Measurements from ENCODE around the gene CHRNA5.
"Not testable (repeated sequence)": the region's sequence is repeated elsewhere in the genome, so short reads cannot be mapped to it uniquely, and the experiment has no call there.

The CHRNA5 gene

DNA sequence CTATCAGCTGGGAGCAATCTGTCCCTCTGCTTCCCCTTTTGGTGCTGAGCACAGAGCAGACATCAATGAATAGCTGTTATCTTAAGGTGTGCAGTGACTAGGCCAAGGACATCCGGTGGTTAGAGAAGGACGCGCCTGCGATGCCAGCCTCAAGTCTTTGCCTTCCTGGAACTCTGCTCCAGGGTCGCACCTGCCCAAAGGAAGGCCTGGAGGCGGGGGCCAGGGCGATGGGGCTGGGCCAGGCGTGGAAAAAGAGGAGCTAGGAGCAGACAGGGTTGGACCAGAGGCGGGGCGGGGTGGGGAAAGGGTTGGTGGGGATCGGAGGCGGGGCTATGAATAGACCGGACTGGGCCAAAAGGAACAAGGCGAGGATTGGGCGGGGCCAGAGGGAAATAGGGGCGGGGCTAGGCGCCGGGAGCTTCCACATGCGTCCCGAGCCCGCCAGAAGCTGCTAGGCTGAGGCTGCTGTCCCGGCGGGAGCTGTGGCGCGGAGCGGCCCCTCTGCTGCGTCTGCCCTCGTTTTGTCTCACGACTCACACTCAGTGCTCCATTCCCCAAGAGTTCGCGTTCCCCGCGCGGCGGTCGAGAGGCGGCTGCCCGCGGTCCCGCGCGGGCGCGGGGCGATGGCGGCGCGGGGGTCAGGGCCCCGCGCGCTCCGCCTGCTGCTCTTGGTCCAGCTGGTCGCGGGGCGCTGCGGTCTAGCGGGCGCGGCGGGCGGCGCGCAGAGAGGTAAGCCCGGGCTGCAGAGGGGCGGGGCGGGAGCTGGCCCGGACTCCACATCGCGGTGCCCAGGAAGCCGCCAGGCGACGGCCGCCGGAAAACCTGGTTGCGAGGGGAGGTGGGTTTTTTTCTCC, at the start of gene CHRNA5:
TSS of gene CHRNA5 (plus strand) at position 424 of the 854 bp plus-strand sequence. CDS start at position 624, 200 bp downstream.
- DNase-seq (ENCODE audit: low spot score) = peak; percentile 52

DNA sequence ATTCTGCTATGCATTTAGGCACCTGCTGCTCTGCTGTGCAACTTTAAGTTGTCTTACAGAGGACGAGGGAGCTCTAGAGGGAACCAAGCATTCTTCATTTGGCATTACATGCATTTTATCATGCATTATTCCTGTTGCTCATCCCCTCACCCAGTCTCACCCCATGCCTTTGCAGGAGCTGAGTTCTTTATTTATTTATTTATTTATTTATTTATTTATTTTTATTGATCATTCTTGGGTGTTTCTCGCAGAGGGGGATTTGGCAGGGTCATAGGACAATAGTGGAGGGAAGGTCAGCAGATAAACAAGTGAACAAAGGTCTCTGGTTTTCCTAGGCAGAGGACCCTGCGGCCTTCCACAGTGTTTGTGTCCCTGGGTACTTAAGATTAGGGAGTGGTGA, 45.3 kb upstream of the CHRNA5 start:
- DNase-seq (ENCODE audit: low spot score) = not testable (repeated sequence)

DNA sequence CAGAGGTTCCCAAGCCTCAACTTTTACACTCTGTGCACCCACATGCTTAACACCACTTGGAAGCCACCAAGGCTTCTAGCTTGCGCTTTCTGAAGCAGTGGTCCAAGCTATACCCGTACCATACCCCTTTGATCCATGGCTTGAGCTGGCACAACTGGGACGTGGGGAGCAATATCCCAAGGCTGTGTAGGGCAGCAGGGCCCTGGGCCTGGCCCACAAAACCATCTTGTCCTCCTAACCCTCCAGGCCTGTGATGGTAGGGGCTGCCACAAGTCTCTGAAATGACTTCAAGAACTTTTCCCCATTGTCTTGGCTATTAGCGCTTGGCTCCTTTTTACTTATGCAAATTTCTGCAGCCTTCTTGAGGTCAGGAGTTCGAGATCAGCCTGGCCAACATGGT, 41.1 kb upstream of the CHRNA5 start:
- DNase-seq (ENCODE audit: low spot score) = no peak

DNA sequence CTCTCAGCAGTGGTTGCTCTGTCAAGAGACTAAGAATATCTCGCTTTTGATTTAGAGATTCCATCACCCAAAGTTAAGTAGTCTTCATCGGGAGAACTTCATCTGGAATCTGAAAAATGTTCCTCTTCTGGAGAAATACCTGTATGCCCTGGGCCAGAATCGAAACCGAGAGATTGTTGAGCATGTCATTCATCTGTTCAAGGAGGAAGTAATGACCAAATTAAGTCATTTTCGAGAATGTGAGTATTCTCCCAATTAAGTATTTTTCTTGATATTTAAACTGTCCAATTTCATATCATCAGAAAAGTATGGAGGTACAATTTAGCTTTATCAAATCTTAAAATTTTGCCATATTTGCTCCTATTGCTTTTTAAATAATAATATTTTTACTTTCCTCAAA, 38.0 kb upstream of the CHRNA5 start:
- no peak for DNase-seq (ENCODE audit: low spot score)

DNA sequence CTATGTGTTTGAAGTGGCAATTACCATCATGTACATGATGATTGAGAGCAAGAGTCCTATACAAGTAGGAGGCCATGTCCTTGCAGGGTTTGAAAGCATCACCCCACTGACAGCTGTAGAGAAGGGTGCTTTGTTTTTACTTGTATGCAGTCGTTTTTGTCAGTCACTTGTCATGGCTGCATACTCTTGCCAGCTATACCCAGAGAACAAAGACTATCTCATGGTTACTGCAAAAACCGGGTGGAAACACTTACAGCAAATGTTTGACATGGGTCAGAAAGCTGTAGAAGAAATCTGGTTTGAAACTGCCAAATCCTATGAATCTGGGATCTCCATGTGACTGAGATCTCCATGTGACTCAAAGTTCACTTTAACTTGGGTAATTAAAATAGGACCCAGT, 32.0 kb upstream of the CHRNA5 start:
- no peak for DNase-seq (ENCODE audit: low spot score)

DNA sequence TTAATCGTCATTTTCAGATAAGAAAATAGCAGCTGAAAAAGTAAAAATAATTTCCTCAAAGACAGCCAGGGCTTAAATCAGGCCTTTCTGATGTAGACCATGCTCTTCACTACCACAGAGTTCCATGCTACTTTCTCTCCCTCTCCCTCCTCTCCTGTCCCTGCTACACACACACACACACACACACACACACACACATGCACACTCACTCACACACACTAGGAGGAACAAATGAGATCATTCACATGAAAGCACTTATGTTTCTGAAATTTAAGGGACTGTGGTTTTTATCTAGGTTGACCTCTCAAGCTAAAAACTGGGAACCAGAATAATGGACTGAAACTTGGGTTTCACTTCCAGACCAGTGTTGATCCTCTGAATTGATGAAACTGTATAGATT, 29.2 kb upstream of the CHRNA5 start:
- no peak for DNase-seq (ENCODE audit: low spot score)

DNA sequence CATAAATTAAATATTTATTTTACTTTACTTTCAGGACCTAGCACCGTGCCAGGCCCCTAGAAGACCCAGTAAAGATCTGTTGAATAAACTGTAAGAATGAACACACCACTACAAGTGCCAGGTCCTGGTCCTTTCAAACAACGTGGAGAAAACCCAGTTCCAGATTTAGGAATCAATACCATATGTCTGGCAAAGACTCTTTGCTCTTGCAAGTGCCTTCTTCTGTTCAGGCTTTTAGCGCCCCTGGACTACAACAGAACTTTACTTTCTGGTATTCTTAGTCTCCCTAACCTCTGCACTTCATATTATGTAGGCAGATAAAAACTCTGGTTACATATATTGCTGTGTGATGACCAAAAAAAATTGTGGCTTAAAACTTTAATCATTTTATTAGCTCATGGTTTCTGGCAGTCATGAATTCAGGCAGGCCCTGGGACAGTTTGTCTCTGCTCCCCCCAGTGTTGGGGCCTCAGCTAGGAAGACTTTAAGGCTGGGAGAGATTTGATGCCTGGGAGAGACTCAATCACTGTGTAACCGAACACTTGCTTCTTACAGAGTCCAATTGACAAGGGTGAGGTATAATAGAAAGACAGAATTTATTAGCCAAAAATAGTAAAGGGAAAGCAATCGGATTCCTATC, 27.9 kb upstream of the CHRNA5 start:
- DNase-seq (ENCODE audit: low spot score) = no peak

DNA sequence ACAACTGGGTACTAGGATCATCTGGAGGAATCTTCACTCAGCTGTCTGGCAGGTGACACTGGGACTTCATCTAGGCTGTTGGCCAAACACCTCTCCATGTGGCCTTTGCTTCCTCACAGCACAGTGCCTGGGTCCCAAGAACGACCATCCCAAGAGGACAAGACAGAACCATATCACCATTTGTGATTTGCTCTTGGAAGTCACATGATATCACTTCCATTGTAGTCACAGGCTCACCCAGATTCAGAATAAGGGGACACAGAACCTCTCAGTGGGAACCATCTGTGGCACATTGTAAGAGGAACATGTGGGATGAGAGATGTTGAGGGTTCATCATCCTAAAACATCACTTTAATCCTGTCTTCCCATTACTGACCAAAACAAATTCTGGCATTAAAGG, 27.0 kb upstream of the CHRNA5 start:
- no peak for DNase-seq (ENCODE audit: low spot score)

DNA sequence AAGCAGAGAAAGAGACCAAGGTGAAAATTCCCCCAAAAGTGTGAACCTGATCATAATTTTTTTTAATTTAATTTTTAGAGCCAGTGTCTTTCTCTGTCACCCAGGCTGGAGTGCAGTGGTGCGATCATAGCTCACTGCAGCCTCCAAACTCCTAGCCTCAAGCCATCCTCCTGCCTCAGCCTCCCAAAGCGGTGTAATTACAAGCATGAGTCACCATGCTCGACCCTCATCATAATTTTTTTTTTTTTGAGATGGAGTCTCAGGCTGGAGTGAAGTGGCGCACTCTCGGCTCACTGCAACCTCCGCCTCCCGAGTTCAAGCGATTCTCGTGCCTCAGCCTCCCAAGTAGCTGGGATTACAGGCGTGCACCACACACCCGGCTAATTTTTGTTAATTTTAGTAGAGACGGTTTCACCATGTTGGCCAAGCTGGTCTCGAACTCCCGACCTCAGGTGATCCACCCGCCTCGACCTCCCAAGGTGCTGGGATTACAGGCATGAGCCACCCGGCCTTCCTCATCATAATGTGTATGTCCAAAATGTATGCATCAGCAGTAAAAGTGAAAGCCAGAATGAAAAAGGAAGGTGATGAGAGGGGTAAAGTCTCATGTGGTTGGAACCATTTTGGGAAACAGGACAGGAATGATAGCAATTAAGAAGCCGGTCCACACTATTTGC, 25.7 kb upstream of the CHRNA5 start:
- DNase-seq (ENCODE audit: low spot score) = not testable (repeated sequence)

DNA sequence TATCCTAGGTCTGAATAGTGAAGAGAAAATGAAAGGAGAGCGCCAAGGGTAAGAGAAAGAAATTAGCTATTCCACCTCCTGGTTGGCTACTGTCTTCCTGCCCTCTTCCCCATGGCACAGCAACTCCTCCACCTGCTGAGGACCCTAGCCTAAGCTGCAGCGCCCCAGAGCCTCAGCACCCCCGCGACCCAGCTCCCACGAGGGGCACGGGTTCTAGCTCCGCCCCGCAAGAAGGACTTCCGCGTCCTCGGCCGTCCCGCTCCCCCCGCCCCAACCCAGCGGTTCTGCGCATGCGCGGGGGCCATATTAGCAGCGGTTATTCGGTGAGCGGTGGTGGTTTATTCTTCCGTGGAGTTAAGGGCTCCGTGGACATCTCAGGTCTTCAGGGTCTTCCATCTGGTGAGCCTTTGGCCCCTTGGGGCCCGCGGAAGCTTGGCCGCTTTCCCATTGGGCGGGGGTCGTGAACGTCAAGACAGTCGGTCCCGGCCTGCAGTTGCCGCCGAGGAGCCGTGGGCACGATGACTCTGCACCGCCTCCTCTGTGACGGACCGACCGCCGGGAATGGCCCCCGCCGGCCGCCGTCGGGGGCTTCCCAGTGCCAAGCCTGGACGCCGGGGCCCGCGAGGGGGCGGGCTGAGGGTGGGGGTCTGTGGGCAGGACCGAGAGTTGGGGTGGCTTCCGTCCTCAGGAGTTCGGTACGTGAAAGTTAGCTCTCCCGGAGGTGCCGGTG, 25.0 kb upstream of the CHRNA5 start, which contains the start of gene PSMA4:
TSS of gene PSMA4 (plus strand) at position 304 of the 730 bp plus-strand sequence. CDS start 1,484 bp downstream, outside the sequence.
- DNase-seq (ENCODE audit: low spot score) = peak; percentile 93

DNA sequence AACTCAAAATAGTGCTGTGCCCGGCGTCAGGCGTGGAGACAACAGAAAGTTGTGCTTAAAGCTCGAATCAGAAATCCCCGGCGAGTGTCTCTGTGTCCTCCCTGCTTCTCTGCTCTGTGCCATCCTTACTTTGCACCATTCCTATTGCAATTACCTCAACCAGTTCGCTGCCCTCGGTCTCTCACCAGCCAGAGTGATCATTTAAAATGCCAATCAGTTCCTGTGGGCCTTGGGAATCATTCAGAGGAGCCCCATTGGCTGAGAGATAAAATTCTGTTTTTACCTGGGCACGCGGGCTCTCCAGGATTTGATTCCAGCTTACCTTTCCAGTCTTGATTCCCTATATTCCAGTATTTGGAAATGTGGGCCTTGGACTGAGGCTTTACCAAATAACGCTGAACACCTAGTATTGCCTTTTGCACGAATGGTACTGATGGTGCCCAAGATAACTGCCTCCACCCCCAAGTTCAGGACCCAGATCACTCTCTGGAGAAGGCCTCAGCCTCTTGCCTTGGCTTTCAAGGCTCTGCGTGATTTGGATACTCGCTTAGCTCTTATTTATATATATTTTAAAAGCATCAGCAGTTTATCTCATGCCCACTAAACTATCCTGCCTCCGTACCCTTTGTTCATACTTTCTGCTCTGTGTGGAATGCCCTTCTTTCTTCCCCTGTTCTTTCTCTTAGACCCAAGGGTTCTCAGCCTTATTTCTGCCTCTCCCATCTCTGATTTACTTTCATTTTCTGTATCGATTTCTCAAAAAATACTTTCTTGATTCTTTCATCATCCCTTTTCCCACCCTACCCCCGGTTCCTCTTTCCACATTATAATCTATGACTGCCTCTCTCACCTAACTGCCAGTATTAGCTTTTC, 24.2 kb upstream of the CHRNA5 start:
- DNase-seq (ENCODE audit: low spot score) = peak; percentile 9

DNA sequence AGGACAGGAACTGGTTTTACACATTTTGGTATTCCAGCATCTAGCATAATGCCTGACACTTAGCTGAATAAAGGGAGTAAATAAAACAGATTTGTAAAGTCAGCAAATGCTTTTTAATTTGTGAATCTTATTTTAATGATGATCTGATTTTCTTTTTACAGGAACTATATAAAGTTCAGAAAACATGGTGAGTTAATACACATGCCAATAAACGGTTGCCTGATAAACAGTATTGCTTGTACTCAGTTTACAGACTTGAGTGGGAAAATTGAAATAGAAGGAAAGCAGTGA, 23.6 kb upstream of the CHRNA5 start:
- DNase-seq (ENCODE audit: low spot score) = no peak

DNA sequence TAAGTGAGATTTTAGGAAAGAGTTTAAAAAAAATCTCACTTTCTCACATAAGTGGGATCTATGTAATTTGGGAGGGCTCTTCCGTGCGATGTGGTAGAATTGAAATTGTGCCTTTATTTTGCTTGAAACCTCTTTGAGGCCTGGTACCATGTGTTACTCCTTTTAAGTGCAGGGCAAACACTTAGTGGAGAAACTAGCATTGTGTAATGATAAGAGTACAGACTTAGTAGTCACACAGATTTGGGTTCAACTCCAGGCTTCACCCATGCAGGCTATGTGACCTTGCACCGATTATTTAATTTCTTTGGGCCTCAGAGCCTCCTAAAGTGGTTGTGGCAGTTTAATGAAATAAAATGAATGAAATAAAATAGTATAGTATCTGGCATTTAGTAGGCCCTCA, 22.7 kb upstream of the CHRNA5 start:
- DNase-seq (ENCODE audit: low spot score) = no peak

DNA sequence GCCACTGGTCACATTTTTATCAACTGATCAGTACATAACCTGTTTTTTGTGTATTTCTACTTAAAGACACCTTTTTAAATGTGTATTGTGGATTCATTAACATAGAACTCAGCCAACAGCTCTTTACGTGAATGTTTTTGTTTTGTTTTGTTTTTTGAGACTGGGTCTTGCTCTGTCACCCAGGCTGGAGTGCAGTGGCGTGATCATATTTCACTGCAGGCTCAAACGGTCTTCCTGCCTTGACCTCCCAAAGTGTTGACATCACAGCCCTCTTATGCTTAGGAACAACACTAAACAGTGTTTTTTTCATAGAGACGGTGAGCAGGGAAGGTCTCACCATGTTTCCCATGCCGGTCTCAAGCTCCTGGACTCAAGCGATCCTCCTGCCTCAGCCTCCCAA, 15.1 kb upstream of the CHRNA5 start:
- no peak for DNase-seq (ENCODE audit: low spot score)

DNA sequence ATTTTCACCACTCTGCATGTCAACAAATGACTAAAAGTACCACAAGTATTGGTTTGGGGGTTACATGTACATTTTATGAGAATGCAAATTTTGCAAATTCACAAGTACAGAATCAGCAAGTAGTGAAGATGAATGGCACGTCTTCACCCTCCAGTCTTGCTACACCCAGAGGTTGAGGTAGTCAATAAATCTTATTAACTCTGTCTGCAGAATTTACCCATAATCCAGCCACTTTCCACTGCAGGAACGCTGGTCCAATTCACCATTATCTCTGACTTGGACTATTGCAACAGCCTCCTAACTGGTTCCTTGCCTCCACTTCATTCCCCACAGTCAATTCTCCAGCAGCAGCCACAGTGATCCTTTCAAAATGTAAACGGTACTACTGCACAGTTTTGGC, 14.5 kb upstream of the CHRNA5 start:
- no peak for DNase-seq (ENCODE audit: low spot score)

DNA sequence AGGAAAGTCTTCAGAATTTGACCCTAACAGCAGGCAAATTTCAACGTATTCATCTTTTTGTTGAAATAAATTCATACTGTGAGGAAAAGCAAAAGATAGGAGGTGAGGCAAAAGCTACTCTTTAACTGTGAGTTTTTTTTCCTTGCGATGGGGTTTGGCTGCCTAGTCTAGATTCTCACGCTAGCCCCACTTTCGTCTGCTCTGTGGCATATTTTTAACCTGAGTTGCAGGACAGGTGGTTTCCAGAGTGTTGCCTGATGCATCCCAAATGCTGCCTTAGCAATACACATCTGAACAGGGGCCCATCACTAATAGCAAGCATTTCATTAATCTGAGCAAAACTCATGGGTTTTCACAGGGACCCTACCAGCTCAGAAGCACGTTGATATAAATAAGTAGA, 13.4 kb upstream of the CHRNA5 start:
- no peak for DNase-seq (ENCODE audit: low spot score)

DNA sequence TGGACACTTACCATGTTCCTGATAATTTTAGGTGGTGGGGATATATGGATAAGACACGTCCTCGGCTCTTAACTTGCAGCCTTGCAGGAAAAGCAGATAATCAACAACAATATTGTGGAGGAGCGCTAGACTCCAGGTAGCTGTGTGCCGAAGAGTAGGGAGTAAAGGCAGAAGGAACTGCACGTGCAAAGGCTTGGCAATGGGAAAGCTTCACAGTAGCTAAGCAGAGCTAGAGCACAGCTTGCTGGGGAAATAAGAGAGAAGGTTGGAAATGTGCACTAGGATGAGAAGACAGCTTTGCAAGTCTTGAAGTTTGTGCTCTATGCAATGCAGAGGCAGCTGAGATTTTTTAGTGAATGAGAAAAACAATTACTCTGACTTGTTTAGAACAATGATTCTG, 12.7 kb upstream of the CHRNA5 start:
- DNase-seq (ENCODE audit: low spot score) = no peak

DNA sequence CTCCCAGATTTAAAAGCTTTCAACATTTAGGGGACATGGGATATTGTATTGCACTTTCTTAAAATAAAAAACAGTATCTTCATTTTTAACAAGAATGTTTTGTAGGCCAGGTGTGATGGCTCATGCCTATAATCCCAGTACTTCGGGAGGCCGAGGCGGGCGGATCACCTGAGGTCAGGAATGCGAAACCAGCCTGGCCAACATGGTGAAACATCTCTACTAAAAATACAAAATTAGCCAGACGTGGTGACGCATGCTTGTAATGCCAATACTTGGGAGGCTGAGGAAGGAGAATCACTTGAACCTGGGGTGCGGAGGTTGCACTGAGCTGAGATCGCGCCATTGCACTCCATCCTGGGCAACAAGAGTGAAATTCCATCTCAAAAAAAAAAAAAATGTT, 5.1 kb upstream of the CHRNA5 start:
- DNase-seq (ENCODE audit: low spot score) = not testable (repeated sequence)

DNA sequence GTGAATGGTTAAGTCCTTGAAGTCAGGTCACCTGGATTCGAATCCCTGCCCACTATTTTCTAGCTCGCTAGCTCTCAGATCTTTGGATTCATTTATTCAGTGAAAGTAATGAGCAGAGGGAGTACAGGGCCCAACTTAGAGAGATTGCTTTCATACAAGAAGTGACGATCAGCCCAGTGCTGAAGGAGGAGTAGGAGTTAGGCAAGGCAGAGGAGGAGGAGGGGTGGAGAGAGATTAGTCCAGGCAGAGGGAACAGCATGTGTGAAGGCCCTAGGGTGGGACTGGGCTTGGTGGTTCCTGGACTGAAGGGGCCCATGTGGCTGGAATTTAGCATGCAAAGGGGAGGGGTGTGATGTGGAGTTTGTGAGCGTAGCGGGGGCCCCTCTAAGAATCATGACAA, 3.8 kb upstream of the CHRNA5 start:
- no peak for DNase-seq (ENCODE audit: low spot score)

DNA sequence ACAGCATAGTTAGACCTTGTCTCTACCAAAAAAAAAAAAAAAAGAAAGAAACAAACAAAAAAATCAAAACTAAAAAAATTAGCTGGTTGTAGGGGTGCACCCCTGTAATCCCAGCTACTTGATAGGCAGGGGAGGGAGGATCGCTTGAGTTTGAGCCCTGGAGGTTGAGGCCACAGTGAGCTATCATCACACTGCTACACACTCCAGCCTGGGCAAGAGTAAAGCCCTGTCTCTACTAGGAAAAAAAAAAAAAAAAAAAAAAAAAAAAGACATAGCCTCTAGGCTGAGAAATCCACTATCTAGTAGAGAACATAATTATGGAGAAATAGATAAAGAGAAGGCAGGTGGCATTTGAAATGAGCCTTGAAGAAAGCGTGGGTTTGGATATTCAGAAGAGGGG, 2.2 kb upstream of the CHRNA5 start:
- DNase-seq (ENCODE audit: low spot score) = no peak

DNA sequence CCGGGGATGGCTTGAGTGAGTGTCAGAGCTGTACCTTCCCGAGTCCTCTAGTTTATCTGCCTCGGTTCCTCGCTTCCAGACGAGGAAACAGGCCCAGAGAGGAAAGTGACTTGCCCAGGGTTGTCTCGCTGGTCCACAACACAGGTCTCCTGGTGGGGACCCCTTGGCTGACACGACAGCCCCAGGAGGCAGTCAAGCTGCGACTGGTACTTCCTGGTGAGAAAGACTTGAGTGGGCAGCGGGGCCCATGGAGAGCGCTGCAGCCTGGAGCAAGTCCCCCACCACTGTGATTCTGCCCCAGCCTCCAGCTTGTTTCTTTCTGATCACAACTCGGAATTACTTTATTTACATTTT, 600 bp upstream of the CHRNA5 start:
- no peak for DNase-seq (ENCODE audit: low spot score)
